HepG2 (cell line): ENCODE data around the gene C11orf71. TPM values are rescaled to one million over a fixed set of nuclear protein-coding genes. Genes with fewer than 3 reads are reported as not detected.

Experiments used
- ATAC-seq: fragments of 200-7000 bp; cut with Tn5 transposase; 3 replicates; pipeline ENCODE4 v1.9.1; 2020; ENCODE audit warnings: mild to moderate bottlenecking, moderate library complexity
- BruUV-seq: library from RNA; stranded (reverse); fragments of 400-500 nt; replicated peaks from 2 replicates; lab custom pipeline; 2021; lab: Mats Ljungman, UMichigan
- CTCF ChIA-PET: fragments of 300-600 bp; formaldehyde crosslinking; extraction: SDS; loops from one replicate; lab custom pipeline; 2021; ENCODE audit warnings: low total read pairs, inconsistent platforms, low intra/inter-chr PET ratio; lab: Yijun Ruan, JAX
- POLR2A ChIA-PET: fragments of 350-600 bp; sonication (Branson Sonifier 250); formaldehyde crosslinking; loops from one replicate; lab custom pipeline; 2020; ENCODE audit warnings: antibody characterized with exemption, inconsistent platforms; lab: Yijun Ruan, JAX
- DNase-seq: peaks from one replicate; pipeline ENCODE4 v3.0.0-alpha.2; 2015; ENCODE audit warnings: low spot score
- FAIRE-seq: peaks from 3 replicates; lab custom pipeline; 2011; peaks lifted over from hg19 to GRCh38; lab: Jason Lieb, UNC
- H2AFZ ChIP-seq: one replicate; pipeline ENCODE4 v1.6.1; 2011; ENCODE audit warnings: low read length, inconsistent platforms
- H3K27ac ChIP-seq: fragments of 300-600 bp; 3 replicates; pipeline ENCODE4 v1.8.0; 2011; ENCODE audit warnings: mixed run types, mild to moderate bottlenecking, mixed read lengths, low read length, inconsistent platforms; ENCODE audit not compliant: insufficient read depth; ENCODE audit errors: extremely low read length
- H3K27me3 ChIP-seq, 2 experiments: fragments of 200-600 bp in 1 of 2; 2 replicates in 1 of 2; 3 replicates in 1 of 2; pipeline versions ENCODE4 v1.6.0 to v1.8.0; 2011; ENCODE audit warnings: low read length in 2 of 2, mild to moderate bottlenecking in 2 of 2, moderate library complexity in 2 of 2, inconsistent platforms in 1 of 2; ENCODE audit not compliant: insufficient read depth in 2 of 2, control insufficient read depth in 1 of 2
- H3K36me3 ChIP-seq, 2 experiments: fragments of 200-600 bp in 1 of 2; replicated peaks in 1 of 2; 2 replicates in 1 of 2; 3 replicates in 1 of 2; pipeline versions ENCODE4 v1.5.1 to v1.8.0; 2011; ENCODE audit warnings: low read length in 2 of 2, inconsistent platforms in 1 of 2; ENCODE audit not compliant: insufficient read depth in 2 of 2, control insufficient read depth in 1 of 2
- H3K4me1 ChIP-seq: 2 replicates; pipeline ENCODE4 v1.5.1; 2012; ENCODE audit warnings: low read length, inconsistent platforms; ENCODE audit not compliant: insufficient read depth
- H3K4me2 ChIP-seq: 2 replicates; pipeline ENCODE4 v1.6.0; 2011; ENCODE audit warnings: low read depth, low read length, inconsistent platforms
- H3K4me3 ChIP-seq, 3 experiments: fragments of 200-600 bp in 1 of 3; sonication (generic), shearing (Covaris generic) in 1 of 3; replicated peaks in 1 of 3; 2 replicates each; pipeline ENCODE4 v1.5.1; 2011 to 2016; ENCODE audit warnings: low read length in 3 of 3, inconsistent platforms in 2 of 3, low read depth in 2 of 3, mild to moderate bottlenecking in 2 of 3, control low read depth in 1 of 3, mixed read lengths in 1 of 3; ENCODE audit not compliant: insufficient read depth in 1 of 3
- H3K79me2 ChIP-seq: one replicate; pipeline ENCODE4 v1.6.1; 2011; ENCODE audit warnings: low read length, inconsistent platforms; ENCODE audit not compliant: insufficient read depth
- H3K9ac ChIP-seq: 2 replicates; pipeline ENCODE4 v1.6.0; 2011; ENCODE audit warnings: mild to moderate bottlenecking, low read depth, low read length, inconsistent platforms; ENCODE audit not compliant: insufficient read depth
- H3K9me3 ChIP-seq: 2 replicates; pipeline ENCODE4 v1.5.1; 2012; ENCODE audit warnings: mild to moderate bottlenecking, low read length
- H4K20me1 ChIP-seq: 2 replicates; pipeline ENCODE4 v1.6.0; 2011; ENCODE audit warnings: inconsistent platforms, mild to moderate bottlenecking, low read length, moderate library complexity; ENCODE audit not compliant: insufficient read depth
- KAT7 ChIP-seq: IDR thresholded peaks from 2 replicates; pipeline ENCODE4 v1.6.1; 2018; ENCODE audit warnings: borderline replicate concordance, missing compliant biosample characterization
- MAZ ChIP-seq, 2 experiments: sonication (generic) in 1 of 2; formaldehyde crosslinking in 1 of 2; IDR thresholded peaks; 2 replicates each; pipeline versions ENCODE4 v1.5.0 to v1.6.1; 2012 to 2020; ENCODE audit warnings: low read depth in 2 of 2, mild to moderate bottlenecking in 2 of 2, borderline replicate concordance in 1 of 2, improper control_type of control experiment in 1 of 2, low read length in 1 of 2, missing genetic modification reagents in 1 of 2, moderate library complexity in 1 of 2
- MED1 ChIP-seq: sonication (generic); formaldehyde crosslinking; IDR thresholded peaks from 2 replicates; pipeline ENCODE4 v1.4.0; 2020; ENCODE audit warnings: missing genetic modification reagents
- MED8 ChIP-seq: sonication (generic); formaldehyde crosslinking; IDR thresholded peaks from 2 replicates; pipeline ENCODE4 v1.8.1; 2023; ENCODE audit warnings: mild to moderate bottlenecking, missing genetic modification reagents; ENCODE audit not compliant: insufficient replicate concordance
- RBM22 ChIP-seq: fragments of 200-400 bp; formaldehyde crosslinking; optimal IDR thresholded peaks from 2 replicates; pipeline ENCODE3; 2017; ENCODE audit warnings: mild to moderate bottlenecking, low read length, moderate library complexity
- SP140L ChIP-seq: sonication (generic); formaldehyde crosslinking; IDR thresholded peaks from 2 replicates; pipeline ENCODE4 v1.4.0; 2020; ENCODE audit warnings: missing genetic modification reagents, borderline replicate concordance
- ZNF136 ChIP-seq: sonication (generic); formaldehyde crosslinking; IDR thresholded peaks from 2 replicates; pipeline ENCODE4 v1.8.1; 2022; ENCODE audit warnings: low read depth, mild to moderate bottlenecking, moderate library complexity, missing genetic modification reagents
- ZNF251 ChIP-seq: sonication (generic); formaldehyde crosslinking; IDR thresholded peaks from 2 replicates; pipeline ENCODE4 v1.9.0; 2021; ENCODE audit warnings: mild to moderate bottlenecking, missing genetic modification reagents
- ZNF264 ChIP-seq: sonication (generic); formaldehyde crosslinking; IDR thresholded peaks from 2 replicates; pipeline ENCODE4 v1.4.0; 2020; ENCODE audit warnings: missing genetic modification reagents
- ZNF550 ChIP-seq: sonication (generic); formaldehyde crosslinking; IDR thresholded peaks from 2 replicates; pipeline ENCODE4 v1.4.0; 2020; ENCODE audit warnings: mild to moderate bottlenecking, missing genetic modification reagents, borderline replicate concordance
- ZNF569 ChIP-seq: sonication (generic); formaldehyde crosslinking; IDR thresholded peaks from 2 replicates; pipeline ENCODE4 v1.5.0; 2020; ENCODE audit warnings: mild to moderate bottlenecking, missing genetic modification reagents, moderate library complexity, borderline replicate concordance
- ZNF616 ChIP-seq: sonication (generic); formaldehyde crosslinking; IDR thresholded peaks from 2 replicates; pipeline ENCODE4 v1.5.0; 2020; ENCODE audit warnings: low read depth, mild to moderate bottlenecking, missing genetic modification reagents
- WGBS: methylation state at CpG from one replicate; pipeline ENCODE4 v1.1.6; 2017; ENCODE audit warnings: low lambda C conversion rate; 5-methylcytosine and 5-hydroxymethylcytosine counted together
- in situ Hi-C: cut with HindIII; loops from 2 replicates; pipeline ENCODE4 v1.10.0; 2017; ENCODE audit warnings: low pct_unique_long_range_greater_than_20kb; ENCODE audit not compliant: extremely low pct_ligation_motif_present
- intact Hi-C: fragments of 100-400 bp; cut with micrococcal nuclease; formaldehyde crosslinking; loops from one replicate; pipeline ENCODE4 v1.10.0; 2022; ENCODE audit not compliant: unreplicated experiment
- polyA plus RNA-seq, 8 experiments: library from polyadenylated mRNA; depleted of rRNA in 3 of 8; stranded (reverse) in 7 of 8; unstranded in 1 of 8; fragments of >200 nt; fragmentation: Illumina TruSeq in 4 of 8; extraction: Trizol in 4 of 8; gene quantifications; 2 replicates each; pipeline versions ENCODE4 v1.2.1 to v1.2.3, GENCODE V29; 2011 to 2016; ENCODE audit warnings: low read depth in 4 of 8, missing spikeins in 1 of 8, mixed read lengths in 1 of 8; ENCODE audit not compliant: insufficient read depth in 1 of 8
- total RNA-seq, 5 experiments: library from RNA; depleted of rRNA; stranded (reverse); fragments of >200 nt; fragmentation: Illumina TruSeq; extraction: Trizol; gene quantifications; 2 replicates each; pipeline ENCODE4 v1.2.3, GENCODE V29; 2016; ENCODE audit warnings: low read depth in 1 of 5
- TF ChIP-seq, protein P1 (sequence below): fragments of 450-650 bp; IDR thresholded peaks from 2 replicates; pipeline ENCODE4 v1.6.1; 2016
- TF ChIP-seq, protein P2 (sequence below): sonication (generic); formaldehyde crosslinking; IDR thresholded peaks from 2 replicates; pipeline ENCODE4 v1.5.0; 2020; ENCODE audit warnings: missing genetic modification reagents
- TF ChIP-seq, protein P3 (sequence below): sonication (generic); formaldehyde crosslinking; IDR thresholded peaks from 2 replicates; pipeline ENCODE4 v1.8.1; 2023; ENCODE audit warnings: mild to moderate bottlenecking, inconsistent platforms, moderate library complexity, missing genetic modification reagents, borderline replicate concordance
- TF ChIP-seq, protein P4 (sequence below): sonication (generic); formaldehyde crosslinking; IDR thresholded peaks from 2 replicates; pipeline ENCODE4 v1.4.0; 2020; ENCODE audit warnings: low read depth, mild to moderate bottlenecking, missing genetic modification reagents

C11orf71 gene
- total and polyA plus RNA-seq, 2 of the 13 experiments (the other 11 are each of a cell fraction or from before 2014, with no cell fraction given) = 7.1 to 7.8 TPM

DNA sequence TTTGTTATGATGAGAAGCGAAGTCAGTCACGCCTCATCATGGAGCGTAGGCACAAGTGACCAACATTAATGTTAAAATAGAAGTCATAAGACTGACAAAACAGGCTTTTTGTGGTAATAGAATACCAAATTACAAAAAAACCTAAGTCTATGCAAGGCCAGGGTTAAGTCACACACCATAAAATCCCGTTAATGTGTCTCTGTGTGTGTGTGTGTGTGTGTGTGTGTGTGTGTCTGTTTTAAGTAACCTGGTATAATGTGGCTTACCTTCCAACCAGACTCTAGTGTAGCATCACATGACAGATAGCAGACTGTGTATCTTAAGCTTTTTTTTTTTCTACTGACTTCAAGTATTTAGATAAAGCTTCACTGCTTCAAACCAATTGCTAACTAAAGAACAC lies 38.0 kb downstream of the C11orf71 start:
- H3K79me2 ChIP-seq = no peaks in the 10 kb centered on the region
- H3K27me3 ChIP-seq = peaks cover 4 to 21% of the 10 kb centered on the region in 2 experiments; a peak in 3 of 5 replicates
- TF ChIP-seq, protein P1, sequence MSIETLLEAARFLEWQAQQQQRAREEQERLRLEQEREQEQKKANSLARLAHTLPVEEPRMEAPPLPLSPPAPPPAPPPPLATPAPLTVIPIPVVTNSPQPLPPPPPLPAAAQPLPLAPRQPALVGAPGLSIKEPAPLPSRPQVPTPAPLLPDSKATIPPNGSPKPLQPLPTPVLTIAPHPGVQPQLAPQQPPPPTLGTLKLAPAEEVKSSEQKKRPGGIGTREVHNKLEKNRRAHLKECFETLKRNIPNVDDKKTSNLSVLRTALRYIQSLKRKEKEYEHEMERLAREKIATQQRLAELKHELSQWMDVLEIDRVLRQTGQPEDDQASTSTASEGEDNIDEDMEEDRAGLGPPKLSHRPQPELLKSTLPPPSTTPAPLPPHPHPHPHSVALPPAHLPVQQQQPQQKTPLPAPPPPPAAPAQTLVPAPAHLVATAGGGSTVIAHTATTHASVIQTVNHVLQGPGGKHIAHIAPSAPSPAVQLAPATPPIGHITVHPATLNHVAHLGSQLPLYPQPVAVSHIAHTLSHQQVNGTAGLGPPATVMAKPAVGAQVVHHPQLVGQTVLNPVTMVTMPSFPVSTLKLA = no peak
- TF ChIP-seq RBM22 = no peak
- TF ChIP-seq, protein P2, sequence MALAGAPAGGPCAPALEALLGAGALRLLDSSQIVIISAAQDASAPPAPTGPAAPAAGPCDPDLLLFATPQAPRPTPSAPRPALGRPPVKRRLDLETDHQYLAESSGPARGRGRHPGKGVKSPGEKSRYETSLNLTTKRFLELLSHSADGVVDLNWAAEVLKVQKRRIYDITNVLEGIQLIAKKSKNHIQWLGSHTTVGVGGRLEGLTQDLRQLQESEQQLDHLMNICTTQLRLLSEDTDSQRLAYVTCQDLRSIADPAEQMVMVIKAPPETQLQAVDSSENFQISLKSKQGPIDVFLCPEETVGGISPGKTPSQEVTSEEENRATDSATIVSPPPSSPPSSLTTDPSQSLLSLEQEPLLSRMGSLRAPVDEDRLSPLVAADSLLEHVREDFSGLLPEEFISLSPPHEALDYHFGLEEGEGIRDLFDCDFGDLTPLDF (CRISPR knock-in tag) = no peak
- TF ChIP-seq, protein P3, sequence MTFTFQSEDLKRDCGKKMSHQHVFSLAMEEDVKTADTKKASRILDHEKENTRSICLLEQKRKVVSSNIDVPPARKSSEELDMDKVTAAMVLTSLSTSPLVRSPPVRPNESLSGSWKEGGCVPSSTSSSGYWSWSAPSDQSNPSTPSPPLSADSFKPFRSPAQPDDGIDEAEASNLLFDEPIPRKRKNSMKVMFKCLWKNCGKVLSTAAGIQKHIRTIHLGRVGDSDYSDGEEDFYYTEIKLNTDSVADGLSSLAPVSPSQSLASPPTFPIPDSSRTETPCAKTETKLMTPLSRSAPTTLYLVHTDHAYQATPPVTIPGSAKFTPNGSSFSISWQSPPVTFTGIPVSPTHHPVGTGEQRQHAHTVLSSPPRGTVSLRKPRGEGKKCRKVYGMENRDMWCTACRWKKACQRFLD (CRISPR knock-in tag) = no peak
- no peak for TF ChIP-seq SP140L (CRISPR knock-in tag)
- no peak for TF ChIP-seq ZNF136 (CRISPR knock-in tag)
- TF ChIP-seq ZNF550 (CRISPR knock-in tag) = no peak
- TF ChIP-seq ZNF569 (CRISPR knock-in tag) = no peak
- TF ChIP-seq ZNF251 (CRISPR knock-in tag) = no peak
- TF ChIP-seq ZNF616 = no peak
- TF ChIP-seq, protein P4, sequence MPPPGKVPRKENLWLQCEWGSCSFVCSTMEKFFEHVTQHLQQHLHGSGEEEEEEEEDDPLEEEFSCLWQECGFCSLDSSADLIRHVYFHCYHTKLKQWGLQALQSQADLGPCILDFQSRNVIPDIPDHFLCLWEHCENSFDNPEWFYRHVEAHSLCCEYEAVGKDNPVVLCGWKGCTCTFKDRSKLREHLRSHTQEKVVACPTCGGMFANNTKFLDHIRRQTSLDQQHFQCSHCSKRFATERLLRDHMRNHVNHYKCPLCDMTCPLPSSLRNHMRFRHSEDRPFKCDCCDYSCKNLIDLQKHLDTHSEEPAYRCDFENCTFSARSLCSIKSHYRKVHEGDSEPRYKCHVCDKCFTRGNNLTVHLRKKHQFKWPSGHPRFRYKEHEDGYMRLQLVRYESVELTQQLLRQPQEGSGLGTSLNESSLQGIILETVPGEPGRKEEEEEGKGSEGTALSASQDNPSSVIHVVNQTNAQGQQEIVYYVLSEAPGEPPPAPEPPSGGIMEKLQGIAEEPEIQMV = no peak
- TF ChIP-seq MED1 (CRISPR knock-in tag) = no peak
- no peak for TF ChIP-seq ZNF264 (CRISPR knock-in tag)
- TF ChIP-seq MAZ (IDR thresholded peaks at IDR 0.05; ENCODE audit: borderline replicate concordance, low read depth, low read length) = no peak
- TF ChIP-seq MAZ (CRISPR knock-in tag; IDR thresholded peaks at IDR 0.05; ENCODE audit: low read depth) = no peak
- TF ChIP-seq MED8 = no peak
- TF ChIP-seq KAT7 = no peak
- no peaks in the 10 kb centered on the region for H3K9me3 ChIP-seq
- H3K36me3 ChIP-seq = no peaks in the 10 kb centered on the region
- H3K9ac ChIP-seq = no peak overlapping the region
- H2AFZ ChIP-seq = no peak overlapping the region
- H3K27ac ChIP-seq = no peak overlapping the region
- POLR2A ChIA-PET = no interaction called here
- CTCF ChIA-PET = no interaction called here
- 3% methylated on average over 4 of the region's 4 CpGs for WGBS
- H3K4me3 ChIP-seq = no peak overlapping the region
- H3K4me1 ChIP-seq = no peaks in the 10 kb centered on the region
- H3K4me2 ChIP-seq = no peak overlapping the region
- DNase-seq (no peak), FAIRE-seq (no peak), ATAC-seq (no peak)
- intact Hi-C loops = no loop called here
- BruUV-seq = no TSS peak
- no peaks in the 10 kb centered on the region for H4K20me1 ChIP-seq
- in situ Hi-C loops = no loop called here
